Lower leg skin (tissue), 4 donors: ENCODE data around the gene UBAP1L. TPM values are rescaled to one million over a fixed set of nuclear protein-coding genes. Genes with fewer than 3 reads are reported as not detected.
"Not testable (repeated sequence)": the region's sequence is repeated elsewhere in the genome, so short reads cannot be mapped to it uniquely, and the experiment has no call there.

Experiments
- DNase-seq, 2 donors: peaks; one replicate each; pipeline ENCODE4 v3.0.0-alpha.2; 2019; ENCODE audit warnings: low spot score in 2 of 2
- H3K4me3 ChIP-seq: fragments of 200-600 bp; sonication (generic); 2 replicates; pipeline ENCODE4 v1.5.1; 2017; ENCODE audit warnings: mild to moderate bottlenecking, low read depth; ENCODE audit not compliant: poor library complexity, severe bottlenecking
- CTCF ChIP-seq, 3 donors: fragments of 450-650 bp; IDR thresholded peaks; one replicate each; pipeline ENCODE4 v1.5.1; 2016; ENCODE audit warnings: antibody characterized with exemption in 3 of 3, mild to moderate bottlenecking in 3 of 3, moderate library complexity in 2 of 3
- POLR2A ChIP-seq, 2 donors: fragments of 450-650 bp; IDR thresholded peaks; one replicate each; pipeline ENCODE4 v1.6.1; 2016 to 2017; ENCODE audit warnings: antibody characterized with exemption in 2 of 2, mild to moderate bottlenecking in 1 of 2, moderate library complexity in 1 of 2
- WGBS, 2 donors: methylation state at CpG; one replicate each; pipeline ENCODE4 v1.1.5; 2018; 5-methylcytosine and 5-hydroxymethylcytosine counted together
- intact Hi-C: fragments of 100-400 bp; cut with DNase I; formaldehyde crosslinking; loops from one replicate; pipeline ENCODE4 v1.15.0; 2023; ENCODE audit warnings: low total_unique reads
- total RNA-seq, 4 donors: library from RNA; depleted of rRNA; stranded (reverse); fragments of >200 nt; gene quantifications; one replicate each; pipeline ENCODE4 v1.1.0, GENCODE V29; 2016

The UBAP1L gene
- total RNA-seq, 4 donors from 2014 or later = 1.7 to 3.3 (median 3.0) TPM

GRCh38 chr15:65097651-65098263 lies 17.2 kb downstream of the UBAP1L start:
- intact Hi-C loops = no loop called here
- TF ChIP-seq POLR2A (IDR thresholded peaks at IDR 0.05) = no peak
- H3K4me3 ChIP-seq = no peak overlapping the region
- peak in 1 of 2 donors; percentile 74 for DNase-seq
- 88 to 91% methylated on average over 7 of the region's 7 CpGs for WGBS, 2 donors

GRCh38 chr15:65096481-65097385 lies 18.3 kb downstream of the UBAP1L start:
- DNase-seq = peak in 1 of 2 donors; percentile 72
- H3K4me3 ChIP-seq = no peak overlapping the region
- TF ChIP-seq CTCF (IDR thresholded peaks at IDR 0.05) (no peak), POLR2A (IDR thresholded peaks at IDR 0.05) (no peak)
- WGBS, 2 donors = 86 to 96% methylated on average over 6 of the region's 6 CpGs
- intact Hi-C loops = no loop called here

- intact Hi-C loops = no loop called here
- WGBS, 2 donors = 87 to 96% methylated on average over 6 of the region's 6 CpGs
- TF ChIP-seq CTCF (IDR thresholded peaks at IDR 0.05) (no peak), POLR2A (IDR thresholded peaks at IDR 0.05) (no peak)
- DNase-seq = peak in 1 of 2 donors; percentile 77
- H3K4me3 ChIP-seq = no peak overlapping the region
Observed at GRCh38 chr15:65095747-65096104, 19.3 kb downstream of the UBAP1L start.

GRCh38 chr15:65095011-65095746 lies 19.8 kb downstream of the UBAP1L start:
- peak in 1 of 2 donors; percentile 69 for DNase-seq
- TF ChIP-seq CTCF (IDR thresholded peaks at IDR 0.05) = no peak
- no peak for TF ChIP-seq POLR2A (IDR thresholded peaks at IDR 0.05)
- 76 to 79% methylated on average over 5 of the region's 5 CpGs for WGBS, 2 donors
- H3K4me3 ChIP-seq = no peak overlapping the region
- intact Hi-C loops = no loop called here

- peak in 1 of 2 donors; percentile 83 for DNase-seq
- TF ChIP-seq POLR2A (IDR thresholded peaks at IDR 0.05) (no peak), CTCF (IDR thresholded peaks at IDR 0.05) (no peak)
- 86 to 90% methylated on average over 14 of the region's 14 CpGs for WGBS, 2 donors
Observed at GRCh38 chr15:65094294-65094995, 20.6 kb downstream of the UBAP1L start.

GRCh38 chr15:65093793-65094170 lies 21.2 kb downstream of the UBAP1L start:
- not testable (repeated sequence) for DNase-seq

More at GRCh38 chr15:65094294-65094995, 20.6 kb downstream of the UBAP1L start:
- intact Hi-C loops = no loop called here
- H3K4me3 ChIP-seq = no peak overlapping the region

More at GRCh38 chr15:65093793-65094170, 21.2 kb downstream of the UBAP1L start:
- WGBS, 2 donors = 93 to 96% methylated on average over 13 of the region's 13 CpGs
- intact Hi-C loops, H3K4me3 ChIP-seq: not testable (repeated sequence)
